ENCODE results near the gene C6orf132.

The C6orf132 gene

DNA sequence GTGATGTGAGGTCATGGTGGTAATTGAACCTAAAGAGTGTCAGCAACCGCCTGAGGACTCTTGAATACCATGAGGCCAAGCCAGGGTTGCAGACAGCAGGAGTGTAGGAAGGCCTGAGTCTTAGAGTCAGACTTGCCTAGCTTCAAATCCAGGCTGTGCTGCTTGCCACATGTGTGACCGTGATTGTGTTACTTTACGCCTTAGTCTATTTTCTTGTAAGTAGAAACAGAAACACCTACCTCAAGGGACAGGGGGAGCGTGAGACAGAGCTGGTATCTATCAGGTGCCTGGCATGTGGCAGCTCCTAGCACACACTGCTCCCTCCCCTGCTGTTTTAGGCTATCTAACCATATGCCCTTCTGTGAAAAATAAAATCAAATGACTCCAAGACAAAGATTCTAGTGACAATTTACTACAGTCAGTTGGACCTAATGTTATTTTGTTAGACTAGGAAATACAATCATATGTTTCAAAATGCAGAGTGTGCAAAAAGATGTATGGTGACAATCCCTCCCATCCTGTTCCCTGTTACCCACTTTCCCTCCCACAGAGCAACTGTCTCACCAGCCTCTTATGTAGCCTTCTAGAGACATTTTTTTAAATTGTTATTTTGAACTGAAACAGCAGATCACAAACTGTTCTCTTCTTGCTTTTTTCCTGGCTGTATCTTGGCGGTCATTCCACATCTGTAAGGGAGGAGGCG lies 70.4 kb downstream of the C6orf132 start:
- no peak for DNase-seq

GRCh38 chr6:42068872-42069522 lies 73.4 kb downstream of the C6orf132 start:
- no peak for DNase-seq

DNA sequence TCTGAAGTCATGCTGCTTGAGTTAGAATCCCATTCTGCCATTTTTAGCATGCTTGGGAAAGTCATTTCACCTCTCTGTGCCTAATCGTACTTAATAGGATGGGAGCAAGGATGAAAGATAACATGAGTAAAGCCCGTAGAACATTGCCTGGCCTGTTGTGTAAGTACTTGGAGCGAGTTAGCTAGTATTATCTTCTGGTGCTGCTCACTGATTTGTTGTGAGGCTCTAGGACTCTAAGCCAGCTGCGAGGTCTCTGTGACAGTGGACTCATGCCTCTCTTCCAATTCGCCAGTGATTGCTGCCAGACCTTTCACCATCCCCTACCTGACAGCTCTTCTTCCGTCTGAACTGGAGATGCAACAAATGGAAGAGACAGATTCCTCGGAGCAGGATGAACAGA lies 74.2 kb downstream of the C6orf132 start:
- DNase-seq, result no peak

DNA sequence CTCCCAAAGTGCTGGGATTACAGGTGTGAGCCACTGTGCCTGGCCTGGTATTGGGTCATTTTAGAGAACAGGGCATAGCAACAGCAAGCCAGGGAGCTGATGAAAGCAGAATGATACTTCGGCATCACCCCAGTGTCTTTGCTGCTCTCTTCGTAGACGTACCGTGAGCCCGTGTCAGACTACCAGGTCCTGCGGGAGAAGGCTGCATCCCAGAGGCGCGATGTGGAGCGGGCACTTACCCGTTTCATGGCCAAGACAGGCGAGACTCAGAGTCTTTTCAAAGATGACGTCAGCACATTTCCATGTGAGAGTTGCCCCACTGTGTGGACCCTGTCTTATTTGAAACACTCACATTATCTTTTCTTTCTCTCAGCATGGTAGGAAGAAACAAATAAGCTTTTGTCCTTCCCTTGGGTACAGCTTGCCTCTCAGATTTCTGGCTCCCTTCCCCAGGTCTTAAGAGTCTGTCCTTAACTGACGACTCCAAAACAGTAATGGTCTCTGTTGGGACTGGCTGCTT lies 76.2 kb downstream of the C6orf132 start:
- DNase-seq, result no peak

DNA sequence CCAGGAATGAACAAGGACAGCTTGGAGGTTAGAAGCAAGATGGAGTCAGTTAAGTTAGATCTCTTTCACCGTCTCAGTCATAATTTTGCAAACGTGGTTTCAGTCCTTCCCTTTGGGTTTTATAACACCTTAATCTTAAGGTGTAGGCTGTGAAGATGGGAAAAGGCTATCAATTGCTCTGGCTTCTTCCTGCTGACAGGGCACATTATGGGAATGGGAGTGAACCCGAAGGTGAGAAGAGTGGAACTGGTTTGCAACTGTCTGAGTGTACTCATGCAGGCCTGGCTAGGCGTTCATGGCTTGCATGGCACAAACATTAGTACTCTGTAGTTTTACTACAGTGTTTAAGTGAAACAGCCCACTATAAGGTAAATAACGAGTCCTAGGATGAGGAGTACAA lies 82.7 kb downstream of the C6orf132 start:
- DNase-seq, result no peak

DNA sequence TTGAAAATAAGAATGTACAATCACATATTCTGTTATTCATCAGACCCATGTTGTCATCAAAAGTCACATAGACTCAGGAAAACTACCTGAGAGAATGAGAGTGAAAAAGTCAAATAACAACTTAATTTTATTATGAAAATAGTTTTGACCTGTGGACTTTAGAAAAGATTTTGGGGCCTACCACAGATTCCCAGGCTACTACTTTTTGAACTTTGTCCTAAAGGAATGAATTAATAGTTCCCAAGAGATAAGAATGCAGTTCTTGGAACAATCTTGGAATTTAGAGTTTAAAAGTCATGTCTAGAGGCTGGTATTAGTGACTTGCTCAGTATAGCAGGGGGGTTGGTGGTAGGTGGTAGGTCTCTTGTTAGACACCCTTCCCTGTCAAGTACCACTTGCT lies 88.8 kb downstream of the C6orf132 start:
- DNase-seq, result no peak

- DNase-seq, result no peak
Observed at GRCh38 chr6:42051268-42051653, 91.2 kb downstream of the C6orf132 start.
